H9 (cell line): ENCODE data around the gene BCAS3. TPM values are rescaled to one million over a fixed set of nuclear protein-coding genes. Genes with fewer than 3 reads are reported as not detected.

ENCODE experiments used
- DNase-seq: peaks from one replicate; pipeline ENCODE4 v3.0.0-alpha.2; 2017
- H2AFZ ChIP-seq: one replicate; pipeline ENCODE4 v1.6.1; 2013; ENCODE audit warnings: mild to moderate bottlenecking, low read length, control low read depth, moderate library complexity
- H2AK5ac ChIP-seq: 2 replicates; pipeline ENCODE4 v1.6.1; 2013; ENCODE audit warnings: low read length, control low read depth, mixed read lengths; ENCODE audit not compliant: insufficient read length
- H2BK120ac ChIP-seq: one replicate; pipeline ENCODE4 v1.6.1; 2013; ENCODE audit warnings: low read depth, mild to moderate bottlenecking, low read length, control low read depth, inconsistent platforms; ENCODE audit not compliant: poor library complexity, severe bottlenecking
- H2BK12ac ChIP-seq: 2 replicates; pipeline ENCODE4 v1.6.1; 2013; ENCODE audit warnings: low read length, control low read depth, mixed read lengths, low read depth; ENCODE audit not compliant: insufficient read length
- H2BK15ac ChIP-seq: 2 replicates; pipeline ENCODE4 v1.6.1; 2013; ENCODE audit warnings: low read depth, low read length, control low read depth
- H2BK20ac ChIP-seq: one replicate; pipeline ENCODE4 v1.6.1; 2013; ENCODE audit warnings: low read depth, mild to moderate bottlenecking, low read length, control low read depth, inconsistent platforms; ENCODE audit not compliant: poor library complexity, severe bottlenecking
- H2BK5ac ChIP-seq: 2 replicates; pipeline ENCODE4 v1.6.1; 2013; ENCODE audit warnings: low read length, control low read depth, mixed read lengths; ENCODE audit not compliant: insufficient read length
- H3K14ac ChIP-seq: 2 replicates; pipeline ENCODE4 v1.6.1; 2013; ENCODE audit warnings: low read length, control low read depth; ENCODE audit not compliant: insufficient read depth
- H3K18ac ChIP-seq: 2 replicates; pipeline ENCODE4 v1.6.1; 2013; ENCODE audit warnings: low read depth, mild to moderate bottlenecking, mixed read lengths, low read length, control low read depth; ENCODE audit not compliant: insufficient read length
- H3K23ac ChIP-seq: 2 replicates; pipeline ENCODE4 v1.6.1; 2013; ENCODE audit warnings: low read length, control low read depth, mixed read lengths, low read depth; ENCODE audit not compliant: insufficient read length
- H3K23me2 ChIP-seq: 2 replicates; pipeline ENCODE4 v1.6.1; 2013; ENCODE audit warnings: low read depth, mild to moderate bottlenecking, mixed read lengths, low read length, control low read depth; ENCODE audit not compliant: insufficient read length, poor library complexity, severe bottlenecking
- H3K27ac ChIP-seq: 2 replicates; pipeline ENCODE4 v1.5.1; 2013; ENCODE audit warnings: low read length, control low read depth, mixed read lengths, low read depth; ENCODE audit not compliant: insufficient read length
- H3K27me3 ChIP-seq: 2 replicates; pipeline ENCODE4 v1.6.1; 2013; ENCODE audit warnings: low read length, control low read depth, inconsistent platforms; ENCODE audit not compliant: insufficient read depth
- H3K4ac ChIP-seq: 2 replicates; pipeline ENCODE4 v1.6.1; 2013; ENCODE audit warnings: low read depth, mild to moderate bottlenecking, control low read depth, inconsistent platforms, low read length, moderate library complexity
- H3K4me1 ChIP-seq: 2 replicates; pipeline ENCODE4 v1.6.1; 2013; ENCODE audit warnings: low read length, control low read depth, inconsistent platforms; ENCODE audit not compliant: insufficient read depth
- H3K4me2 ChIP-seq: 2 replicates; pipeline ENCODE4 v1.6.1; 2013; ENCODE audit warnings: low read length, control low read depth, mixed read lengths; ENCODE audit not compliant: insufficient read length, insufficient read depth
- H3K56ac ChIP-seq: 2 replicates; pipeline ENCODE4 v1.6.1; 2013; ENCODE audit warnings: low read depth, mild to moderate bottlenecking, mixed read lengths, low read length, control low read depth; ENCODE audit not compliant: insufficient read length
- H3K79me1 ChIP-seq: 2 replicates; pipeline ENCODE4 v1.6.1; 2013; ENCODE audit warnings: low read depth, mild to moderate bottlenecking, moderate library complexity, low read length, control low read depth, inconsistent platforms; ENCODE audit not compliant: insufficient read depth, poor library complexity, severe bottlenecking
- H3K79me2 ChIP-seq: 2 replicates; pipeline ENCODE4 v1.6.1; 2013; ENCODE audit warnings: low read length, control low read depth, inconsistent platforms; ENCODE audit not compliant: insufficient read depth
- H3K9ac ChIP-seq: 2 replicates; pipeline ENCODE4 v1.6.1; 2013; ENCODE audit warnings: low read length, control low read depth, mixed read lengths; ENCODE audit not compliant: insufficient read length; ENCODE audit errors: extremely low read depth
- H3K9me3 ChIP-seq: one replicate; pipeline ENCODE4 v1.6.1; 2013; ENCODE audit warnings: low read depth, low read length, inconsistent platforms; ENCODE audit not compliant: control insufficient read depth
- H3T11ph ChIP-seq: one replicate; pipeline ENCODE4 v1.6.1; 2013; ENCODE audit warnings: mild to moderate bottlenecking, low read length, control low read depth, inconsistent platforms
- H4K20me1 ChIP-seq: one replicate; pipeline ENCODE4 v1.6.1; 2013; ENCODE audit not compliant: control insufficient read depth, insufficient read length, insufficient read depth
- H4K5ac ChIP-seq: 2 replicates; pipeline ENCODE4 v1.6.1; 2013; ENCODE audit warnings: low read depth, mild to moderate bottlenecking, mixed read lengths, low read length, control low read depth; ENCODE audit not compliant: insufficient read length
- H4K8ac ChIP-seq: replicated peaks from 2 replicates; pipeline ENCODE4 v1.6.1; 2013; ENCODE audit warnings: low read length, control low read depth, mixed read lengths, low read depth; ENCODE audit not compliant: insufficient read length
- H4K91ac ChIP-seq: 2 replicates; pipeline ENCODE4 v1.6.1; 2013; ENCODE audit warnings: low read depth, mild to moderate bottlenecking, moderate library complexity, mixed read lengths, low read length, control low read depth; ENCODE audit not compliant: insufficient read length
- H3K27ac Mint-ChIP-seq, 3 experiments: 2 replicates in 2 of 3; 3 replicates in 1 of 3; pipeline ENCODE4 v1.8.0; 2020 to 2021; ENCODE audit warnings: mixed read lengths in 3 of 3, mild to moderate bottlenecking in 1 of 3, moderate library complexity in 1 of 3
- H3K27me3 Mint-ChIP-seq: 2 replicates; pipeline ENCODE4 v1.8.0; 2021; ENCODE audit warnings: low read depth, mild to moderate bottlenecking, moderate library complexity, mixed read lengths
- H3K36me3 Mint-ChIP-seq, 3 experiments: 2 replicates in 2 of 3; 3 replicates in 1 of 3; pipeline ENCODE4 v1.8.0; 2020 to 2021; ENCODE audit warnings: low read depth in 3 of 3, mixed read lengths in 3 of 3; ENCODE audit not compliant: insufficient read depth in 1 of 3
- H3K4me1 Mint-ChIP-seq, 2 experiments: 2 replicates each; pipeline ENCODE4 v1.8.0; 2020; ENCODE audit warnings: mixed read lengths in 2 of 2
- H3K4me3 Mint-ChIP-seq, 2 experiments: 2 replicates in 1 of 2; 3 replicates in 1 of 2; pipeline ENCODE4 v1.8.0; 2020 to 2021; ENCODE audit warnings: mild to moderate bottlenecking in 2 of 2, mixed read lengths in 2 of 2, moderate library complexity in 1 of 2
- H3K9me3 Mint-ChIP-seq, 2 experiments: 2 replicates in 1 of 2; 3 replicates in 1 of 2; pipeline ENCODE4 v1.8.0; 2020; ENCODE audit warnings: mild to moderate bottlenecking in 2 of 2, mixed read lengths in 2 of 2, moderate library complexity in 1 of 2
- WGBS: extraction: QIAGEN DNeasy Blood & Tissue Kit; methylation state at CpG from one replicate; pipeline ENCODE4 v1.1.7; 2013; ENCODE audit warnings: missing lambda C conversion rate, low lambda C conversion rate, mixed read lengths; ENCODE audit not compliant: insufficient read length; ENCODE audit errors: extremely low coverage; 5-methylcytosine and 5-hydroxymethylcytosine counted together
- total RNA-seq: library from RNA; stranded (reverse); gene quantifications from 2 replicates; pipeline ENCODE4 v1.2.1, GENCODE V29; 2021
- TF ChIP-seq, protein P1 (sequence below): fragments of 200-600 bp; sonication (generic); conservative IDR thresholded peaks from 3 replicates; pipeline ENCODE4 v1.8.0; 2021; ENCODE audit warnings: antibody characterized with exemption, mild to moderate bottlenecking

BCAS3 gene
- total RNA-seq, 1 experiment from 2014 or later: 22.4 TPM

GRCh38 chr17:61230972-61231820, 553.5 kb downstream of the BCAS3 start:
- TF ChIP-seq, protein P1, sequence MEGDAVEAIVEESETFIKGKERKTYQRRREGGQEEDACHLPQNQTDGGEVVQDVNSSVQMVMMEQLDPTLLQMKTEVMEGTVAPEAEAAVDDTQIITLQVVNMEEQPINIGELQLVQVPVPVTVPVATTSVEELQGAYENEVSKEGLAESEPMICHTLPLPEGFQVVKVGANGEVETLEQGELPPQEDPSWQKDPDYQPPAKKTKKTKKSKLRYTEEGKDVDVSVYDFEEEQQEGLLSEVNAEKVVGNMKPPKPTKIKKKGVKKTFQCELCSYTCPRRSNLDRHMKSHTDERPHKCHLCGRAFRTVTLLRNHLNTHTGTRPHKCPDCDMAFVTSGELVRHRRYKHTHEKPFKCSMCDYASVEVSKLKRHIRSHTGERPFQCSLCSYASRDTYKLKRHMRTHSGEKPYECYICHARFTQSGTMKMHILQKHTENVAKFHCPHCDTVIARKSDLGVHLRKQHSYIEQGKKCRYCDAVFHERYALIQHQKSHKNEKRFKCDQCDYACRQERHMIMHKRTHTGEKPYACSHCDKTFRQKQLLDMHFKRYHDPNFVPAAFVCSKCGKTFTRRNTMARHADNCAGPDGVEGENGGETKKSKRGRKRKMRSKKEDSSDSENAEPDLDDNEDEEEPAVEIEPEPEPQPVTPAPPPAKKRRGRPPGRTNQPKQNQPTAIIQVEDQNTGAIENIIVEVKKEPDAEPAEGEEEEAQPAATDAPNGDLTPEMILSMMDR: no peak
- Histone ChIP-seq H3T11ph (no peak overlapping the region), H3K27ac (no peak overlapping the region)

More at GRCh38 chr17:61230972-61231820, 553.5 kb downstream of the BCAS3 start:
- Histone ChIP-seq H2AFZ (no peak overlapping the region), H3K18ac (no peak overlapping the region), H2BK12ac (no peak overlapping the region), H2BK5ac (no peak overlapping the region), H3K4ac (no peak overlapping the region), H2BK15ac (no peak overlapping the region), H3K56ac (no peak overlapping the region), H3K14ac (no peak overlapping the region), H3K9me3 (no peaks in the 10 kb centered on the region), H3K23ac (no peak overlapping the region), H3K27me3 (no peaks in the 10 kb centered on the region), H4K5ac (no peak overlapping the region), H2BK20ac (no peak overlapping the region), H3K23me2 (no peaks in the 10 kb centered on the region), H3K79me2 (no peaks in the 10 kb centered on the region), H3K79me1 (no peaks in the 10 kb centered on the region), H4K20me1 (no peaks in the 10 kb centered on the region), H3K4me1 (peaks cover 3% of the 10 kb centered on the region; the same call in 1 of the 2 replicates), H3K9ac (no peak overlapping the region), H2BK120ac (no peak overlapping the region), H4K8ac (no peak overlapping the region), H4K91ac (no peak overlapping the region), H3K4me2 (no peak overlapping the region), H2AK5ac (no peak overlapping the region)
- H3K36me3 Mint-ChIP-seq: no peaks in the 10 kb centered on the region
- peaks cover 23 to 34% of the 10 kb centered on the region in 2 experiments for H3K4me1 Mint-ChIP-seq
- H3K4me3 Mint-ChIP-seq: no peak overlapping the region
- H3K9me3 Mint-ChIP-seq: no peaks in the 10 kb centered on the region
- whole genome bisulfite sequencing: no CpG with 5 or more reads among the region's 4 CpGs
- no peak overlapping the region for H3K27ac Mint-ChIP-seq
- H3K27me3 Mint-ChIP-seq: no peaks in the 10 kb centered on the region
- no peak for DNase-seq
